GM10847 (cell line): ENCODE results near the gene RILPL1.

Source experiments
- POLR2A ChIP-seq: IDR thresholded peaks from 2 replicates; pipeline ENCODE4 v1.6.1; 2011; ENCODE audit not compliant: insufficient read length; ENCODE audit errors: extremely low read depth

The RILPL1 gene, protein sequence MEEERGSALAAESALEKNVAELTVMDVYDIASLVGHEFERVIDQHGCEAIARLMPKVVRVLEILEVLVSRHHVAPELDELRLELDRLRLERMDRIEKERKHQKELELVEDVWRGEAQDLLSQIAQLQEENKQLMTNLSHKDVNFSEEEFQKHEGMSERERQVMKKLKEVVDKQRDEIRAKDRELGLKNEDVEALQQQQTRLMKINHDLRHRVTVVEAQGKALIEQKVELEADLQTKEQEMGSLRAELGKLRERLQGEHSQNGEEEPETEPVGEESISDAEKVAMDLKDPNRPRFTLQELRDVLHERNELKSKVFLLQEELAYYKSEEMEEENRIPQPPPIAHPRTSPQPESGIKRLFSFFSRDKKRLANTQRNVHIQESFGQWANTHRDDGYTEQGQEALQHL

DNA sequence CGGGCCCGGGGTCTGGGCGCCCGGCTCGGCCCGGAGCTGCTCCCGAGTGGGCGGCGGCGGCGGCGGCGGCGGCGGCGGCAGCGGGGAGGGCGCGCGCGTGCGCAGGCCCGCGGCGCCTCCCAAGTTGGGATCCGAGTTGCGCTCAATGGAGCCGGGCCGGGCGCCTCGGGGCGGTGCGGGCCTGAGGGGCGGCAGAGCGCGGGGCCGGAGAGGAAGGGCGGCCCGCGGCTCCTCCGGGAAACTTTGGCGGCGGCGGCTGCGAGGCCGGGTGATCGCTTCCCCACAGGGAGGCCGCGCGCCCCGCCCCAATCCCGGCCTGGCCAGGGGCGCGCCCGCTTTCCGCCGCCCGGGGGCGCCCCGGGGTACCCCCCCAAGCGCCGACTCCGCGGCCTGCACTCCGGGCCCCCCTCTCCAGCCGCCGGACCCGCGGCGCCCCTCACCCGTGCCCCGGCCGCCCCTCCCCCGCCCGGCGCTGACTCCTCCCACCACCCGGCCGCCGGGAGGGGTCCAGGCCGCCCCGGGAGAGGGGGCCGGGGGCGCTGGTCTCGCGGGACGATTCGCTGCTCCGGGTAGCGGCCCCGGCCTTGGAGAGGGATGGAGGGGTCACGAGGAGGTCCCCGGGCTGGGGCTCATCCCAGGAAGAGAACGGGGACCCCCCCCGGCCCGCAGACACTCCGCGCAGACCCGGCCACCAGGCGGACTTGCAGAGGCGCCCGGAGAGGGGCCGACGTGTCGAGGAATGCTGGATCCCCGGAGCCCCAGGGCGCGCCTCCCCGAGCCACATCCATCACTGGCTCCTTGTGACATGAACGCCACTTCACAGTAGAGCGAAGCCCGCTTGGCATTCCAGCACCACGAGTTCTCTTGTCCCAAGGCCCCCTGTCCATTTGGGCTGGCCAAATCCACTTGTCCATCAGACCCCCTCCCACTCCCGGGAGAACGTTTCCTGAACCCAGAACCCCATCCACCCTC lies at the start of gene RILPL1:
TSS of gene RILPL1 (minus strand) at position 48 of the 972 bp plus-strand sequence. CDS start 237 bp downstream, outside the sequence.
- TF ChIP-seq POLR2A = no peak

DNA sequence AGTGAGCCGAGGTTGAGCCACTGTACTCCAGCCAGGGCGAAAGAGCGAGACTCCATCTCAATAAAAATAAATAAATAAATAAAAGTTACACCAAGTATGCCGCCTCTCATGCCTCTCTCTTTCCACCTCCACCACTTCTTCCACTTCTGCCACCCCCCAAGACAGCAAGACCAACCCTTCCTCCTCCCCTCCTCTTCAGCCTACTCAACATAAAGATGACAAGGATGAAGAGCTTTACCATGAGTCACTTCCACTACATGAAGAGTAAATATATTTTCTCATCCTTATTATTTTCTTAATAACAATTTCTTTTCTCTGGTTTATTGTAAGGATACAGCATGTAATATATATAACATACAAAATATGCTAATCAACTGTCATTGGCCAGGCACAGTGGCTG lies 47.3 kb upstream of the RILPL1 start:
- no peak for TF ChIP-seq POLR2A

DNA sequence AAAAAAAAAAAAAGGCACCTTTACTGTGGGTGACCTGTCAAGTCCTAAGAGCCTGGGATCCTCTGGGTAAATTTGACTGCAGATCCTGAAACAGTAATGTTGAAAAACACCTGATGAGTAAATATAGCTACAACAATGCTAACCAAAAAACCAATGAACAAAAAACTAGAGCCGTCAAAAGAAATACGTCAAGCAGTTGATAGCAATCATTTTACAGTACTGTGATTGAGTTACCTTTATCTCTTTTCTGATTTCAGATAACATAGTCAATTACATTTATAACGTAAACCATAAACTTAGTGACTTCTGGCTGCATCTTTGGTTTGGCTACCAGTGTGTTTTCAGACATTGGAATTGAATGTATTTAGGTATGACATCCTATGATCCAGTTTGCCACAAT lies 44.7 kb upstream of the RILPL1 start:
- TF ChIP-seq POLR2A = no peak

DNA sequence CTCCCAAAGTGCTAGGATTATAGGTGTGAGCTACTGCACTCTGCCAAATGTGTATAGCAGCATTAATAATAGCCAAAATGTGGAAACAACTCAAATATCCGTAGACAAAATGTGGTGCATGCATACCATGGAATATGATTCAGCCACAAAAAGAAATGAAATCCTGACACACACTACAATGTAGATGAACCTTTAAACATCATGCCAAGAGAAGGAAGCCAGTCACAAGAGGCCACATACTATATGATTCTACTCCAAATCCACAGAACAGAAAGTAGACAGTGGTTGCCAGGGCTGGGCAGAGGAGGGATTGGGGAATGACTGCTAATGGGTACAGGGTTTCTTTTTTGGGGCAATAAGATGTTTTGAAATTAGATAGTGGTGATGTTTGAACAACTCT lies 43.1 kb upstream of the RILPL1 start:
- TF ChIP-seq POLR2A = no peak

DNA sequence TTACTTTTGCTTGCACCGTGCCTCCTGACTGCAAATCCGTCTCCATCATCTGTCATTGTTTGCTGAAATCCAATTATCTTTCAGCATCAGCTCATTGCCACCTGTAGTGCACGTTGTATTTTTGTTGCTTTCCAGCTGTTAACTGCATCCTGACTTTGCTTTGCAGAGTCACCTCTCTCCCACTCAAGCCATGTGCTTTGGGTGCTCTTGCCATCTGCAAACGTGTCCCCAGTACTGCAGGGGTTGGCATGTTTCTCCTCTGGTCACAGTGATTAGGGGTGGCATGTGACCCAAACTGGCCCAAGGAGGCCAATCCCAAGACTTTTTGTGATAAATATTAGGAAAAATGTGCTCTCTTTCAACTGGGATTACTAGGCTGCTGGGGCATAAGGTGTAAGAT lies 40.4 kb upstream of the RILPL1 start:
- TF ChIP-seq POLR2A = no peak

DNA sequence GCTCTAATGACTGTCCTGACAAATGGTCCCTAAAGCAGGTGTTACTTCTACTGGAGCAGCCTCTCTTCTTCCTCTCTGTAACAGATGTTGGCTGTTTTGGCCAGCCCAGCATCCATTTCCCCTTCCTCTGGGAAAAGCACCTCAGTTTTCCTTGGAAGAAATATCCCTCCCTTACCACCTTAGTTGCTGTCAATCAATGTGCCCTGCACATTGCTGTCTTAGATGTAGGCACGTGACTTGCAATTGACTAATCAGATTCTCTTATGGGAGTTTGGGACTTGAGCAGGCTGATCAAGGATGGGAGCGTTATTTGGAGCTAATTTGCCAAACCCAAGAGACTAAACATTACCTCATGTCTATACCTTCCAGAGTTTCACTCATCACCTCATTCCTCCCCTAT lies 38.9 kb upstream of the RILPL1 start:
- TF ChIP-seq POLR2A = no peak

DNA sequence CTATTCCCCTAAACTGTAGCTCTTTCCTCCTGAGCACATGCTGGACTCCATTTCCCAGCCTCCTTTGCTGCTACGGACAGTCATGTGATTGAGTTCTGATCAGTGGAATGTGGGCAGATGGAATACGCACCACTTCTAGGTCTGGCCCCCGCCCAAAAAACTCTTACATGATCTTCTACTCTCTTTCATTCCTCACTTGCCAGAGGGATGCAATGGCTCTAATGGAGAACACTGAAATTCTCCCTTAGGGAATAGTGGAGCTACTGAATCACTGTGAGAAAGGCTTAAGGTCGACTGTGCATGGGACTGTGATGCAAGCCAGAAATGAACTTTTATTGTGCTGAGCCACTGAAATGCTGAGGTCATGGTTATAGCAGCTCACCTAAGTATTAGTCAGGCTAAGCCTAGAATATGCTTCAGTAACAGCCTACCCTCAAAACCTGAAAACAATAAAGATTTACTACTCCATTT lies 37.9 kb upstream of the RILPL1 start:
- no peak for TF ChIP-seq POLR2A

DNA sequence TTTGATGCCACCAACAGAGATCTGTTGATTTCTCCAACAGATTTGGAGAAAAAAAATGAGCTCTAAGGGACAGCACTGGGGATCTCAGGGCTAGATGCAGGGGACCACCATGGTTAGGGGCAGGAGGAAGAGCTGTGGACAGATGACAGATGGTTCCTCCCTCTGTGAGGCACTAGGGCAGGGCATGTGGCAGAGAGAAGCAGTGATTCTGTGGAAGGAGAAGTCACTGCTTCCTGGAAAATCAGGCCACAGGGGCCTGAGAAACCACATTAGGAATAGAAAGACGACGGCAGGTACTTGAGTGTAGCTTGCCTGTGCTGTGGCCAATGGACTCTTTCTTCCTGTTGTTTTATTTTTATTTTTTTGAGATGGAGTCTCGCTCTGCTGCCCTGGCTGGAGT lies 25.9 kb upstream of the RILPL1 start:
- no peak for TF ChIP-seq POLR2A

DNA sequence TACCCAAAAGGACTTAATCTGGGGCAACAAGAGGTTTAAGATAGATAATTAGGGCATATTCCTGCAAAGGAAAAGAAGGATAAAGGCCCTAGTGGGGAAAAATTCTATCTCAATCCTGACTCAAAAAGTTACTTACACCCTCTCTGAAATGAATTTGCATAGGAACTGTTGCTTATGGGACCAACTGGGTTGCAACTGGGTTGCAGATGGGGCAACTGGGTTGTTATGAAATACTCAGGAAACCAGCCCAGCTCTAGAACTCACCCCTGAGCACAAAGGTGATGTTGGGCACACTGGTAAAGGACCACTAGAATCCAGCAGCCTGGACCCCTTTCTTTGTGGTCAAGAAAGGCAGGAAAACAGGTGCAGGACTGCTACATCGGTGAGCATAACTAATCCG lies 17.2 kb upstream of the RILPL1 start:
- no peak for TF ChIP-seq POLR2A

DNA sequence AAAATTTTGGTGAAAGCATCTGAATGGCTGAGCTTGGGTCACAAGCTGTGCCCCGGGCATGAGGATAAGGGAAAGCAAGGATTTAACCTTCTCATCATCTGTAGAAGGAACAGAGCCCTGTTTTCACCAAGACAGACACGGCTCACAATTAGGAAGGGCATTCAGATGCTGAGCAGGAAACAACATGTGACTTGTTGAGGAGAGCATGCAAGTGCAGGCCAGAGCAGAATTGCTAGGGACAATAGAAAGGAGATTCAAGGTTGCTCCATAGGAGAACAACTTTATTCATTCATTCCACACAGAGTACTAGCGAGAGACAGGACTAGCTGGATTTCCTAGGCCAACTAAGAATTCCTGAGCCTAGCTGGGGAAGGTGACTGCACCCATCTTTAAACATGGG lies 14.6 kb upstream of the RILPL1 start:
- no peak for TF ChIP-seq POLR2A

DNA sequence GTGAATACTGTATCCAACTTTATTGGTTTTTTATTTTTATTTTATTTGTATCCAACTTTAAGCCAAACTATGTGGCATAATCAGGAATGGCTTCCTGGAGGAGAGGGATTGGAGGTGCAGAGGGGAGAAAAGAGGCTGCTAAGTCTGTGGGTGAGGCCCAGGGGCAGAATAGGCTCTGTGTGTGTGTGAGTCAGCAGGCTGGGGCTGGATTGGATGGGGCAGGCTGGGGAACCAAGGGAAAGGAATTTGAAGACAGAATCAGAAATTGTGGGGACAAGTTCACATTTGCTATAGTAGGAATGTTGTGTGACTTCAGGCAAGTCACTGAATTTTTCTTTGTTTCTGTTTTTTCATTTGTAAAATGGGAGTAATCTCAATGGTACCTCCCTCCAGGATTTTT lies 12.8 kb upstream of the RILPL1 start:
- TF ChIP-seq POLR2A = no peak

DNA sequence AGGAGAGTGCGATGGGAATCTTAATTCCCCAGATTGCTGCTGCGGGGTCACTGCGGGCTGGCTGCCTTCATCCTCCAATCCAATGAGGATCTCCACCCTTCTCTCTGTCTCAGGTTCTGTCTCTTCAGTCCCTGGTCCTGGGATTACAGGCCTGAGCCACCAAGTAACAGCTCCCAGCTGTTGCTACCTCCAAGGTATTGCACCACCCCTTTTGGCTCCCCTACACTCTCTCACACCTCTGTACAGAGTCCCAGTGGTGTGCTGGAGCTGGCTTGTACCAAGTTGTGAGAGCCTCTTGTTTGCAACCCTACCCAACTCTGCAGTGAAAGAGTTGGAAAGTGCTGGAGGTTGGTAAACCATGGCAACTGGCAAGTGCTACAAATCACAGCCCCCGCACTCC lies 10.0 kb upstream of the RILPL1 start:
- TF ChIP-seq POLR2A = no peak

DNA sequence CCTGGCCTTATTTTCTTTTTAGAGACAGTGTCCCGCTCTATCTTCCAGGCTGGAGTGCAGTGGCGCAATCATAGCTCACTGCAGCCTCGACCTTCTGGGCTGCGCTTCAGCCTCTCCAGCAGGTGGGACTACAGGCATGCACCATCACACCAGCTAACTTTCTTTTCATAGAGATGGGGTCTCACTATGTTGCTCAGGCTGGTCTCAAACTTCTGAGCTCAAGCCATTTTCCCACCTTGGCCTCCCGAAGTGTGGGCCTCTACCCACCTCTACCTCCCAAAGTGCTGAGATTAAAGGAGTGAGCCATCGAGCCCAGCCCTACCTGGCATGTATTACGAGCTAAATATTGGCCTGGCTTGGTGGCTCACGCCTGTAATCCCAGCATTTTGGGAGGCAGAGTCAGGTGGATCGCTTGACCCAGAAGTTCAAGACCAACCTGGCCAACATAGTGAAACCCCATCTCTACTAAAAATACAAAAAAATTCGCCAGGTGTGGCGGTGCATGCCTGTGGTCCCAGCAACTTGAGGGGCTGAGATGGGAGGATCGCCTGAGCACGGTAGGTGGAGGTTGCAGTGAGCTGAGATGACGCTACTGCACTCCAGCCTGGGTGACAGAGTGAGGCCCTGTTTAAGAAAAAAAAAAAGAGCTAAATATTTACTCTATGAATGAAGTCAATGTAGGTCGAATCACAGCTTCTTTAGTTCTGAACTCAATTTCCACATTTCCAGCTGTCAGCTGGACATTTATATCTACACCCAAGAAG lies 7.6 kb upstream of the RILPL1 start:
- no peak for TF ChIP-seq POLR2A

DNA sequence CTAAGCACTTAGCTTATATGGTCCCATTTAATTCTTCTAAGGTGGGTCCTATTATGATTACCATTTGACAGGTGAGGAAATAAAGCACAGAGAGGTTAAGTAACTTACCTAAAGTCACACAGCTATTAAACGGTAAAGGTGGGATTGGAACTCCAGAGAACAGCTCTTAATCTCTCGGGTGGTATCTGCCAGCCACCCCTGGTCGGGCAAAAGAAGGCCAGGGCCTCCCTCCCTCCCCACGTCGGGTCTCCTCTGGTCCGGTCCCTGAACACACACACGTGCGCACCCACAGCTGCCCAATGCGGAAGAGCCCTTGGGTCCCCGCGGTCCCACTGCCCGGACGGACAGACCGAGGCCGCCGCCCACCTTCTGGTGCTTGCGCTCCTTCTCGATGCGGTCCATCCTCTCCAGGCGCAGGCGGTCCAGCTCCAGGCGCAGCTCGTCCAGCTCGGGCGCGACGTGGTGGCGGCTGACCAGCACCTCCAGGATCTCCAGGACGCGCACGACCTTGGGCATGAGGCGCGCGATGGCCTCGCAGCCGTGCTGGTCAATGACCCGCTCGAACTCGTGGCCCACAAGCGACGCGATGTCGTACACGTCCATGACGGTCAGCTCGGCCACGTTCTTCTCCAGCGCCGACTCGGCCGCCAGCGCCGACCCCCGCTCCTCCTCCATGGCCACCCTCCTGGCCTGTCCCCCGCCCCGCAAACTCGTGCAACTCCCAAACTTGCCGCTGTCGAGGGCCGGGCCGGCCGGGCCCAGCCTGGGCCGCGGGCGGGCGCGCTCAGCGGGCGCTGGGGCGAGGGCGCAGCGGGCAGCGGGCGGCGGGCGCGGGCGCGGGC lies 490 bp downstream of the RILPL1 start:
- TF ChIP-seq POLR2A = no peak
